ENCODE measurements around the gene ARSK.

Gene ARSK

GRCh38 chr5:95581576-95581975 is 26.7 kb downstream of the ARSK start:
- TF ChIP-seq CTCF (IDR thresholded peaks at IDR 0.05; ENCODE audit: extremely low read depth, insufficient read depth, missing control alignments) = no peak
- in situ Hi-C loops (cut with MboI; ENCODE audit: low pct_unique_long_range_greater_than_20kb, low sequenced_read_pairs, unreplicated experiment) = no loop called here
- no peak for DNase-seq (ENCODE audit: low spot score)

DNA sequence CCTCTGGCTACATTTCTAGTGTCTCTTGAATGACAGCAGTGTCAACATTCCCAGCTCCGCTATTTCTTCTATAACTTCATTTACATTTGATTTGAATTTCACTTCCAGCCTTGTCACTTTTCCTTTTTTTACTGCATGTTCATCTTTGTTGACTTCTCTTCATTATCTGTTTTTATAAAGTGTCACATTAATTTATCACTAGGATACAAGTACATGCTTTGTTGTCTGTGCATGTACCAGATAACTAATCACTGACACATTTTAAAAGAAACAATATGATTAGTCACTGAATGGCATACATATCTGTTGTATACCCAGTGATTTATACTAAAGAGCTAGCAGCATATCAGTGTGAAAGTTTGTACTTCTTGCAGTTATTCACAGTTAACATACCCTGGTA is 29.1 kb downstream of the ARSK start:
- no peak for DNase-seq (ENCODE audit: low spot score)
- in situ Hi-C loops (cut with MboI; ENCODE audit: low pct_unique_long_range_greater_than_20kb, low sequenced_read_pairs, unreplicated experiment) = no loop called here
- no peak for TF ChIP-seq CTCF (IDR thresholded peaks at IDR 0.05; ENCODE audit: extremely low read depth, insufficient read depth, missing control alignments)

- TF ChIP-seq CTCF (IDR thresholded peaks at IDR 0.05; ENCODE audit: extremely low read depth, insufficient read depth, missing control alignments) = no peak
- in situ Hi-C loops (cut with MboI; ENCODE audit: low pct_unique_long_range_greater_than_20kb, low sequenced_read_pairs, unreplicated experiment) = no loop called here
- DNase-seq (ENCODE audit: low spot score) = no peak
These were observed 36.0 kb downstream of the ARSK start for GRCh38 chr5:95590880-95591279.

GRCh38 chr5:95591490-95591901 is 36.6 kb downstream of the ARSK start:
- TF ChIP-seq CTCF (IDR thresholded peaks at IDR 0.05; ENCODE audit: extremely low read depth, insufficient read depth, missing control alignments) = no peak
- DNase-seq (ENCODE audit: low spot score) = peak; percentile 31
- in situ Hi-C loops (cut with MboI; ENCODE audit: low pct_unique_long_range_greater_than_20kb, low sequenced_read_pairs, unreplicated experiment) = no loop called here

DNA sequence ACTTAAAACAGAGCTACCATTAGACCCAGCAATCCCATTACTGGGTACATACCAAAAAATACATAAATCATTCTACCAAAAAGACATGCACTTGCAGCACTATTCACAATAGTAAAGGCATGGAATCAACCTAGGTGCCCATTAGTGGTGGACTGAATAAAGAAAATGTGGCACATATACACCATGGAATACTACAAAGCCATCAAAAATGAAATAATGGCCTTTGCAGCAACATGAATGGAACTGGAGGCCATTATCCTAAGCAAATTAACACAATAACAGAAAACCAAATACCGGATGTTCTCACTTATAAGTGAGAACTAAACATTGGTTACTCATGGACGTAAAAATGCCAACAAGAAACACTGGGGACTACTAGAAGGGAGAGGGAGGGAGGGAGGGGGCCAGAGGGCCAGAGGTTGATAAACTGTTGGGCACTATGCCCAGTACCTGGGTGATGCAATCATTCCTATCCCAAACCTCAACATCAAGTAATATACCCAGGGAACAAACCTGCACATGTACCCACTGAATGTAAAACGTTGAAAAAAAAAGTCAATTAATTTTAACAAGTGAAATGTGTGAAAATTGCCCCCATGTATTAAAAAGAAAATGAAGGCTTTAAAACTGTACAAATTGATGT is 40.5 kb downstream of the ARSK start:
- DNase-seq (ENCODE audit: low spot score) = no peak
- in situ Hi-C loops (cut with MboI; ENCODE audit: low pct_unique_long_range_greater_than_20kb, low sequenced_read_pairs, unreplicated experiment) = no loop called here
- TF ChIP-seq CTCF (IDR thresholded peaks at IDR 0.05; ENCODE audit: extremely low read depth, insufficient read depth, missing control alignments) = no peak

DNA sequence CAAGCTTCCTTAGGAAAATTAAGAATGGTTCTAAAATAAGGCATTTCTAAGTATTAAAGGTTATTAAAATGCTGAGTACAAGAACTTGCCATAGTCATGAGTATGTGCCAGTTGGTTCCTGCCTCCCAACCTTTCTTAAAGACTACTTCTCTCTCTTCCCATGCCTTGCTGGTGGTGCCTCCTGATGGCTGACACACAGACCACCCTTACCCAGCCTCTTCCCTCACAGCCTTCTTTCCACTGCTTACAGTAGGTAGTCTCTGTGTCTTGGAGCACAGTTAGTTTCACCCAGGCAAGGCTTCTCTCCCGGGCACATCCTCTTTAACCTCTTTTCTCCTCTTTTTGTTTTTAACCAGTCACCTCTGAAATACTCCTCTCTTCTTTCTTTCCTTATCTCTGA is 44.4 kb downstream of the ARSK start:
- TF ChIP-seq CTCF (IDR thresholded peaks at IDR 0.05; ENCODE audit: extremely low read depth, insufficient read depth, missing control alignments) = no peak
- DNase-seq (ENCODE audit: low spot score) = no peak
- in situ Hi-C loops (cut with MboI; ENCODE audit: low pct_unique_long_range_greater_than_20kb, low sequenced_read_pairs, unreplicated experiment) = no loop called here
